ENCODE results near the gene CCDC169.

The CCDC169 gene

GRCh38 chr13:36210738-36211137 lies 86.9 kb downstream of the CCDC169 start:
- TF ChIP-seq CREB5 (CRISPR knock-in tag; IDR thresholded peaks at IDR 0.05; ENCODE audit: low read depth) = no peak
- no peak for TF ChIP-seq SNAI2 (CRISPR knock-in tag; IDR thresholded peaks at IDR 0.05)
- TF ChIP-seq ESRRG (CRISPR knock-in tag; IDR thresholded peaks at IDR 0.05) = no peak
- no peak for TF ChIP-seq CSRNP3 (CRISPR knock-in tag; IDR thresholded peaks at IDR 0.05)
- no peak for TF ChIP-seq TSHZ2 (CRISPR knock-in tag; IDR thresholded peaks at IDR 0.05)

GRCh38 chr13:36207672-36208071 lies 89.9 kb downstream of the CCDC169 start:
- TF ChIP-seq TCF4 (CRISPR knock-in tag; IDR thresholded peaks at IDR 0.05; ENCODE audit: borderline replicate concordance) (no peak), POU6F1 (CRISPR knock-in tag; IDR thresholded peaks at IDR 0.05; ENCODE audit: borderline replicate concordance, low read depth) (no peak), ARNTL (CRISPR knock-in tag; IDR thresholded peaks at IDR 0.05; ENCODE audit: borderline replicate concordance, low read depth) (no peak), ZFP30 (CRISPR knock-in tag; IDR thresholded peaks at IDR 0.05) (no peak), SNAI2 (CRISPR knock-in tag; IDR thresholded peaks at IDR 0.05) (no peak)
- no peak for ATAC-seq

More at GRCh38 chr13:36210738-36211137, 86.9 kb downstream of the CCDC169 start:
- no peak for ATAC-seq

GRCh38 chr13:36193151-36193855 lies 104.3 kb downstream of the CCDC169 start:
- TF ChIP-seq ZNF8 (CRISPR knock-in tag; IDR thresholded peaks at IDR 0.05) (no peak), ARNTL (CRISPR knock-in tag; IDR thresholded peaks at IDR 0.05; ENCODE audit: borderline replicate concordance, low read depth) (no peak), RARB (CRISPR knock-in tag; IDR thresholded peaks at IDR 0.05) (no peak), CSRNP3 (CRISPR knock-in tag; IDR thresholded peaks at IDR 0.05) (no peak)
- ATAC-seq = peak; percentile 32; the same call in 1 of the 3 replicates

- no peak for ATAC-seq
- TF ChIP-seq POU6F1 (CRISPR knock-in tag; IDR thresholded peaks at IDR 0.05; ENCODE audit: borderline replicate concordance, low read depth) (no peak), CREB5 (CRISPR knock-in tag; IDR thresholded peaks at IDR 0.05; ENCODE audit: low read depth) (no peak), ZNF565 (CRISPR knock-in tag; conservative IDR thresholded peaks at IDR 0.05; ENCODE audit: low read depth) (no peak), ISL1 (CRISPR knock-in tag; IDR thresholded peaks at IDR 0.05) (no peak), TCF4 (CRISPR knock-in tag; IDR thresholded peaks at IDR 0.05; ENCODE audit: borderline replicate concordance) (no peak), TOX (CRISPR knock-in tag; IDR thresholded peaks at IDR 0.05; ENCODE audit: borderline replicate concordance) (no peak), PPARA (CRISPR knock-in tag; IDR thresholded peaks at IDR 0.05; ENCODE audit: borderline replicate concordance) (no peak)
Observed at GRCh38 chr13:36192166-36192565, 105.4 kb downstream of the CCDC169 start.
